PC-3 (cell line): ENCODE data around the gene RRAGD. TPM values are rescaled to one million over a fixed set of nuclear protein-coding genes. Genes with fewer than 3 reads are reported as not detected.

Experiments used
- ATAC-seq: fragments of 200-7000 bp; cut with Tn5 transposase; 2 replicates; pipeline ENCODE4 v1.9.1; 2020; ENCODE audit warnings: mild to moderate bottlenecking, moderate library complexity
- BruUV-seq: library from RNA; stranded (reverse); fragments of 400-500 nt; replicated peaks from 2 replicates; lab custom pipeline; 2021; lab: Mats Ljungman, UMichigan
- CTCF ChIA-PET: fragments of 300-600 bp; sonication (Branson Sonifier 250); formaldehyde crosslinking; loops from one replicate; lab custom pipeline; 2022; ENCODE audit warnings: antibody characterized with exemption; lab: Charles Lee
- POLR2A ChIA-PET: fragments of 300-600 bp; sonication (Branson Sonifier 250); formaldehyde crosslinking; loops from one replicate; lab custom pipeline; 2022; ENCODE audit warnings: antibody characterized with exemption; ENCODE audit not compliant: unreplicated experiment; lab: Charles Lee
- DNase-seq: peaks from one replicate; pipeline ENCODE4 v3.0.0-alpha.2; 2015
- H2AFZ ChIP-seq: fragments of 300-600 bp; sonication (generic); 2 replicates; pipeline ENCODE4 v1.6.0; 2016; ENCODE audit warnings: antibody characterized with exemption, low read length
- H3F3A ChIP-seq: fragments of 300-600 bp; sonication (generic); one replicate; pipeline ENCODE4 v1.6.0; 2017; ENCODE audit warnings: antibody characterized with exemption, low read length, control low read depth, mild to moderate bottlenecking; ENCODE audit not compliant: unreplicated experiment
- H3K27ac ChIP-seq: fragments of 300-600 bp; sonication (generic); 2 replicates; pipeline ENCODE4 v1.5.1; 2016; ENCODE audit warnings: mild to moderate bottlenecking, low read length
- H3K27me3 ChIP-seq: fragments of 300-600 bp; sonication (generic); 2 replicates; pipeline ENCODE4 v1.6.1; 2016; ENCODE audit warnings: low read length, mixed read lengths
- H3K36me3 ChIP-seq: fragments of 300-600 bp; sonication (generic); 2 replicates; pipeline ENCODE4 v1.6.1; 2016; ENCODE audit warnings: low read depth, mixed run types, low read length, mixed read lengths
- H3K4me1 ChIP-seq: fragments of 300-600 bp; sonication (generic); 2 replicates; pipeline ENCODE4 v1.5.1; 2016; ENCODE audit warnings: low read length; ENCODE audit not compliant: insufficient read depth
- H3K4me2 ChIP-seq: fragments of 300-600 bp; sonication (generic); 2 replicates; pipeline ENCODE4 v1.6.0; 2016; ENCODE audit warnings: low read length
- H3K4me3 ChIP-seq: fragments of 300-600 bp; sonication (generic); 2 replicates; pipeline ENCODE4 v1.5.1; 2016; ENCODE audit warnings: mild to moderate bottlenecking, low read length, mixed read lengths
- H3K79me2 ChIP-seq: fragments of 300-600 bp; sonication (generic); 2 replicates; pipeline ENCODE4 v1.6.1; 2017; ENCODE audit warnings: low read length, mixed read lengths
- H3K9ac ChIP-seq: fragments of 300-600 bp; sonication (generic); 2 replicates; pipeline ENCODE4 v1.6.0; 2016; ENCODE audit warnings: mild to moderate bottlenecking, low read length
- H3K9me2 ChIP-seq: fragments of 300-600 bp; sonication (generic); replicated peaks from 2 replicates; pipeline ENCODE4 v1.6.1; 2016; ENCODE audit warnings: mixed run types, low read length, mixed read lengths
- H3K9me3 ChIP-seq: fragments of 300-600 bp; sonication (generic); 2 replicates; pipeline ENCODE4 v1.6.1; 2016; ENCODE audit warnings: low read length, mixed read lengths
- H4K20me1 ChIP-seq: fragments of 300-600 bp; sonication (generic); 2 replicates; pipeline ENCODE4 v1.6.1; 2016; ENCODE audit warnings: low read length, mixed read lengths
- CTCF ChIP-seq: fragments of 300-600 bp; sonication (generic); conservative IDR thresholded peaks from 2 replicates; pipeline ENCODE4 v1.5.1; 2017; ENCODE audit warnings: antibody characterized with exemption, low read depth, mild to moderate bottlenecking, low read length
- EZH2 ChIP-seq: fragments of 300-600 bp; sonication (generic); IDR thresholded peaks from one replicate; pipeline ENCODE4 v1.6.1; 2017; ENCODE audit warnings: antibody characterized with exemption, mild to moderate bottlenecking, low read length; ENCODE audit not compliant: unreplicated experiment
- EZH2phosphoT487 ChIP-seq: fragments of 300-600 bp; sonication (generic); IDR thresholded peaks from 2 replicates; pipeline ENCODE4 v1.6.1; 2018; ENCODE audit warnings: mild to moderate bottlenecking, antibody characterized with exemption, low read length, borderline replicate concordance
- intact Hi-C: fragments of 100-400 bp; cut with micrococcal nuclease; formaldehyde crosslinking; loops from 2 replicates; pipeline ENCODE4 v1.9.0; 2023
- total RNA-seq: library from RNA; depleted of rRNA; stranded (reverse); fragments of >200 nt; gene quantifications from 2 replicates; pipeline ENCODE4 v1.2.3, GENCODE V29; 2014

Gene RRAGD
- total RNA-seq, 1 experiment from 2014 or later = 0.62 TPM

GRCh38 chr6:89339565-89339964 is 72.5 kb downstream of the RRAGD start:
- Histone ChIP-seq H2AFZ (no peak overlapping the region), H3F3A (no peaks in the 10 kb centered on the region), H3K9me3 (no peaks in the 10 kb centered on the region), H3K4me3 (no peak overlapping the region), H3K27me3 (no peaks in the 10 kb centered on the region), H3K27ac (no peak overlapping the region), H4K20me1 (peaks cover 4% of the 10 kb centered on the region; the same call in 1 of the 2 replicates), H3K9ac (no peak overlapping the region), H3K36me3 (peaks cover 4% of the 10 kb centered on the region), H3K4me2 (no peak overlapping the region), H3K79me2 (no peaks in the 10 kb centered on the region), H3K9me2 (no peaks in the 10 kb centered on the region), H3K4me1 (no peaks in the 10 kb centered on the region)
- ATAC-seq = no peak
- POLR2A ChIA-PET = no interaction called here
- intact Hi-C loops = no loop called here
- CTCF ChIA-PET = no interaction called here
- no peak for TF ChIP-seq CTCF
- no peak for TF ChIP-seq EZH2phosphoT487
- TF ChIP-seq EZH2 = no peak
- BruUV-seq = no TSS peak
- no peak for DNase-seq

GRCh38 chr6:89335164-89335563 is 76.9 kb downstream of the RRAGD start:
- Histone ChIP-seq H3K36me3 (peaks cover 8% of the 10 kb centered on the region), H3K4me1 (no peaks in the 10 kb centered on the region), H2AFZ (no peak overlapping the region), H3F3A (no peaks in the 10 kb centered on the region), H4K20me1 (peaks cover 4% of the 10 kb centered on the region; the same call in 1 of the 2 replicates), H3K4me2 (no peak overlapping the region), H3K27ac (no peak overlapping the region), H3K27me3 (no peaks in the 10 kb centered on the region), H3K9me3 (no peaks in the 10 kb centered on the region), H3K4me3 (no peak overlapping the region), H3K79me2 (no peaks in the 10 kb centered on the region), H3K9me2 (no peaks in the 10 kb centered on the region), H3K9ac (no peak overlapping the region)
- POLR2A ChIA-PET = interaction anchor here (0.6 kb wide), 2 partner anchors 15 to 255 kb away, joined by 4 to 5 read pairs; partner anchors contain the start of gene PNRC1
- no peak for TF ChIP-seq EZH2phosphoT487
- no peak for TF ChIP-seq CTCF
- no peak for TF ChIP-seq EZH2
- BruUV-seq = no TSS peak
- CTCF ChIA-PET = interaction anchor here (0.7 kb wide), 1 partner anchor 202 kb away, joined by 3 read pairs; no protein-coding TSS in a partner anchor
- intact Hi-C loops = no loop called here
- ATAC-seq (peak; percentile 33; the same call in 1 of the 2 replicates), DNase-seq (no peak)

GRCh38 chr6:89330910-89331309 is 81.2 kb downstream of the RRAGD start:
- peaks cover 4% of the 10 kb centered on the region; the same call in 1 of the 2 replicates for H3K36me3 ChIP-seq
- BruUV-seq = no TSS peak

More at GRCh38 chr6:89330910-89331309, 81.2 kb downstream of the RRAGD start:
- Histone ChIP-seq H2AFZ (no peak overlapping the region), H3K4me1 (no peaks in the 10 kb centered on the region), H3K4me2 (no peak overlapping the region), H3F3A (no peaks in the 10 kb centered on the region), H3K27ac (no peak overlapping the region), H3K27me3 (no peaks in the 10 kb centered on the region), H3K79me2 (no peaks in the 10 kb centered on the region), H3K4me3 (no peak overlapping the region), H3K9me2 (no peaks in the 10 kb centered on the region), H3K9ac (no peak overlapping the region), H3K9me3 (no peaks in the 10 kb centered on the region), H4K20me1 (peaks cover 4% of the 10 kb centered on the region; the same call in 1 of the 2 replicates)
- TF ChIP-seq CTCF (no peak), EZH2 (no peak), EZH2phosphoT487 (no peak)
- ChIA-PET POLR2A (no interaction called here), CTCF (no interaction called here)
- DNase-seq (no peak), ATAC-seq (no peak)
- intact Hi-C loops = no loop called here
